ENCODE data around the gene NAT14. TPM values are rescaled to one million over a fixed set of nuclear protein-coding genes. Genes with fewer than 3 reads are reported as not detected.

NAT14 gene
- polyA plus RNA-seq, 1 donor from 2014 or later = 129 TPM

DNA sequence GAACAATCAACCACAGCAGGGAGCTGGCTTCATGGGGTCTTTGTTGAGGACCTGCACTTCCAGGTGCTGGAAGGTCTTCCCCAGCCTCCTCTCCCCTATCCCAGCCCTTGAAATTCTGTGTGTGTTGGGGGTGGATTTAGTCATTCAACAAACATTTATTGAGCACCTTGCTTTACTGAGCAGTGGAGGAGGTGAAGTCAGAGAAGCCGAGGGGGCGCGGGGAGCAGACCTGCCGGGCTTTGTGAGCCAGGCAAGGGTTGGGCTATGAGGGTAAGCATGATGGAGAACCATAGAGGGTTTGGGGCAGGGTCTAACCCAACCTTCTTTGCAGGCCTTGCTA is 17.0 kb upstream of the NAT14 start:
- Histone ChIP-seq H4K20me1 (ENCODE audit: insufficient read depth) (no peaks in the 10 kb centered on the region), H3K9me2 (ENCODE audit: insufficient read depth, low read length) (no peaks in the 10 kb centered on the region), H3K9me3 (ENCODE audit: low read length) (no peaks in the 10 kb centered on the region), H3K9ac (ENCODE audit: low read length) (no peak overlapping the region), H3K36me3 (ENCODE audit: insufficient read depth, low read length) (no peaks in the 10 kb centered on the region), H2AFZ (ENCODE audit: low read depth, low read length) (no peak overlapping the region), H3K27ac (ENCODE audit: low read length) (no peak overlapping the region), H3F3A (ENCODE audit: insufficient read depth, low read length, poor library complexity, severe bottlenecking) (no peaks in the 10 kb centered on the region), H3K4me3 (ENCODE audit: low read length) (no peak overlapping the region), H3K4me2 (ENCODE audit: low read length) (no peak overlapping the region), H3K27me3 (ENCODE audit: insufficient read depth, low read depth, low read length) (no peaks in the 10 kb centered on the region), H3K79me2 (replicated peaks; ENCODE audit: insufficient read depth, low read length) (no peaks in the 10 kb centered on the region)
- TF ChIP-seq, protein P1, sequence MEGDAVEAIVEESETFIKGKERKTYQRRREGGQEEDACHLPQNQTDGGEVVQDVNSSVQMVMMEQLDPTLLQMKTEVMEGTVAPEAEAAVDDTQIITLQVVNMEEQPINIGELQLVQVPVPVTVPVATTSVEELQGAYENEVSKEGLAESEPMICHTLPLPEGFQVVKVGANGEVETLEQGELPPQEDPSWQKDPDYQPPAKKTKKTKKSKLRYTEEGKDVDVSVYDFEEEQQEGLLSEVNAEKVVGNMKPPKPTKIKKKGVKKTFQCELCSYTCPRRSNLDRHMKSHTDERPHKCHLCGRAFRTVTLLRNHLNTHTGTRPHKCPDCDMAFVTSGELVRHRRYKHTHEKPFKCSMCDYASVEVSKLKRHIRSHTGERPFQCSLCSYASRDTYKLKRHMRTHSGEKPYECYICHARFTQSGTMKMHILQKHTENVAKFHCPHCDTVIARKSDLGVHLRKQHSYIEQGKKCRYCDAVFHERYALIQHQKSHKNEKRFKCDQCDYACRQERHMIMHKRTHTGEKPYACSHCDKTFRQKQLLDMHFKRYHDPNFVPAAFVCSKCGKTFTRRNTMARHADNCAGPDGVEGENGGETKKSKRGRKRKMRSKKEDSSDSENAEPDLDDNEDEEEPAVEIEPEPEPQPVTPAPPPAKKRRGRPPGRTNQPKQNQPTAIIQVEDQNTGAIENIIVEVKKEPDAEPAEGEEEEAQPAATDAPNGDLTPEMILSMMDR (IDR thresholded peaks at IDR 0.05; ENCODE audit: poor library complexity, severe bottlenecking) = no peak
- no peak for TF ChIP-seq TAF1 (IDR thresholded peaks at IDR 0.05; ENCODE audit: low read depth)

DNA sequence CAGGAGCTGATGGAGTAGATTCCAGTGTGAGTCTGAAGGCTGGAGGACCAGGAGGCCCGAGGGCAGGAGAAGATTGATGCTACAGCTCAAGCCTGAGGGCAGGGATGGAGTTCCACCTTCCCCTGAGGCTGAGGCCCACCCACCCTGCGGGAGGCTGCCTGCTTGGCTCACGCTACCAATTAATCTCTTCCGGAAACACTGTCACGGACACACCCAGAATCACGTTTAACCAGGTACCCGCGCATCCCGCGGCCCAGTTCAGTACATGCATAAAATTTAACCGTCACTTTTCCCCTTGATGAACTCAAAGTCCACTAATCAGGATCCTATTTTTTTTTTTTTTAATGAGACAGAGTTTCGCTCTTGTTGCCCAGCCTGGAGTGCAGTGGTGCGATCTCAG is 13.7 kb upstream of the NAT14 start:
- Histone ChIP-seq H3K27ac (ENCODE audit: low read length) (no peak overlapping the region), H3K9me3 (ENCODE audit: low read length) (no peaks in the 10 kb centered on the region), H3K36me3 (ENCODE audit: insufficient read depth, low read length) (no peaks in the 10 kb centered on the region), H3K27me3 (ENCODE audit: insufficient read depth, low read depth, low read length) (no peaks in the 10 kb centered on the region), H3K79me2 (replicated peaks; ENCODE audit: insufficient read depth, low read length) (no peaks in the 10 kb centered on the region), H4K20me1 (ENCODE audit: insufficient read depth) (no peaks in the 10 kb centered on the region), H3F3A (ENCODE audit: insufficient read depth, low read length, poor library complexity, severe bottlenecking) (no peaks in the 10 kb centered on the region), H3K9me2 (ENCODE audit: insufficient read depth, low read length) (no peaks in the 10 kb centered on the region), H3K4me2 (ENCODE audit: low read length) (no peak overlapping the region), H3K9ac (ENCODE audit: low read length) (no peak overlapping the region), H3K4me3 (ENCODE audit: low read length) (no peak overlapping the region), H2AFZ (ENCODE audit: low read depth, low read length) (no peak overlapping the region)
- TF ChIP-seq RAD21 (conservative IDR thresholded peaks at IDR 0.05) (no peak), EP300 (conservative IDR thresholded peaks at IDR 0.05; ENCODE audit: poor library complexity, severe bottlenecking) (no peak)
- TF ChIP-seq, protein P2, sequence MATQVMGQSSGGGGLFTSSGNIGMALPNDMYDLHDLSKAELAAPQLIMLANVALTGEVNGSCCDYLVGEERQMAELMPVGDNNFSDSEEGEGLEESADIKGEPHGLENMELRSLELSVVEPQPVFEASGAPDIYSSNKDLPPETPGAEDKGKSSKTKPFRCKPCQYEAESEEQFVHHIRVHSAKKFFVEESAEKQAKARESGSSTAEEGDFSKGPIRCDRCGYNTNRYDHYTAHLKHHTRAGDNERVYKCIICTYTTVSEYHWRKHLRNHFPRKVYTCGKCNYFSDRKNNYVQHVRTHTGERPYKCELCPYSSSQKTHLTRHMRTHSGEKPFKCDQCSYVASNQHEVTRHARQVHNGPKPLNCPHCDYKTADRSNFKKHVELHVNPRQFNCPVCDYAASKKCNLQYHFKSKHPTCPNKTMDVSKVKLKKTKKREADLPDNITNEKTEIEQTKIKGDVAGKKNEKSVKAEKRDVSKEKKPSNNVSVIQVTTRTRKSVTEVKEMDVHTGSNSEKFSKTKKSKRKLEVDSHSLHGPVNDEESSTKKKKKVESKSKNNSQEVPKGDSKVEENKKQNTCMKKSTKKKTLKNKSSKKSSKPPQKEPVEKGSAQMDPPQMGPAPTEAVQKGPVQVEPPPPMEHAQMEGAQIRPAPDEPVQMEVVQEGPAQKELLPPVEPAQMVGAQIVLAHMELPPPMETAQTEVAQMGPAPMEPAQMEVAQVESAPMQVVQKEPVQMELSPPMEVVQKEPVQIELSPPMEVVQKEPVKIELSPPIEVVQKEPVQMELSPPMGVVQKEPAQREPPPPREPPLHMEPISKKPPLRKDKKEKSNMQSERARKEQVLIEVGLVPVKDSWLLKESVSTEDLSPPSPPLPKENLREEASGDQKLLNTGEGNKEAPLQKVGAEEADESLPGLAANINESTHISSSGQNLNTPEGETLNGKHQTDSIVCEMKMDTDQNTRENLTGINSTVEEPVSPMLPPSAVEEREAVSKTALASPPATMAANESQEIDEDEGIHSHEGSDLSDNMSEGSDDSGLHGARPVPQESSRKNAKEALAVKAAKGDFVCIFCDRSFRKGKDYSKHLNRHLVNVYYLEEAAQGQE (IDR thresholded peaks at IDR 0.05; ENCODE audit: borderline replicate concordance) = no peak
- TF ChIP-seq, protein P1 (IDR thresholded peaks at IDR 0.05; ENCODE audit: poor library complexity, severe bottlenecking) = no peak

DNA sequence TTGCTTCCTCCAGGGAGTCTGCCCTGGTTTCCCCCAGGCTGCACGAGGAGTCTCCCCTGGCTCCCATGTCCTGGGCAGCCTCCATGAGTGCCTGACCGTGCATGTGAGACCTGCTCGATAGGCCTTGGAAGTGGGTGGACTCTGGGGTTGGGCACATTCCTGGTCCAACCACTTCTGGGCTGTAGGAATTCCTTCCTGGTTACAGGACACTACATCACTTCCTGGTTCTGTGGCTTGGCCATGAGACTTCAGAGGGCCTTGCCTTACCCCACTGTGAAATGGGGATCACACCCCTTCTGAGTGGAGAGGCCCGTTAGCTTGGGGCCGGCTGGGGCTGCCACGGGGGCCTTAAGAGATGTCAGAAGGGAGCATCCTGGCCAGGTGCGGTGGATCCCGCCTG is 12.5 kb upstream of the NAT14 start:
- H3K4me3 ChIP-seq (ENCODE audit: low read length) = no peak overlapping the region
- no peak overlapping the region for H3K9ac ChIP-seq (ENCODE audit: low read length)
- no peaks in the 10 kb centered on the region for H3F3A ChIP-seq (ENCODE audit: insufficient read depth, low read length, poor library complexity, severe bottlenecking)
- H3K27me3 ChIP-seq (ENCODE audit: insufficient read depth, low read depth, low read length) = no peaks in the 10 kb centered on the region
- no peaks in the 10 kb centered on the region for H3K9me3 ChIP-seq (ENCODE audit: low read length)
- H3K79me2 ChIP-seq (replicated peaks; ENCODE audit: insufficient read depth, low read length) = peaks cover under 1% of the 10 kb centered on the region
- H3K27ac ChIP-seq (ENCODE audit: low read length) = no peak overlapping the region
- no peaks in the 10 kb centered on the region for H4K20me1 ChIP-seq (ENCODE audit: insufficient read depth)
- no peak overlapping the region for H3K4me2 ChIP-seq (ENCODE audit: low read length)
- no peak overlapping the region for H2AFZ ChIP-seq (ENCODE audit: low read depth, low read length)
- no peaks in the 10 kb centered on the region for H3K36me3 ChIP-seq (ENCODE audit: insufficient read depth, low read length)
- no peaks in the 10 kb centered on the region for H3K9me2 ChIP-seq (ENCODE audit: insufficient read depth, low read length)
- TF ChIP-seq, protein P1 (IDR thresholded peaks at IDR 0.05; ENCODE audit: poor library complexity, severe bottlenecking) = no peak
- TF ChIP-seq EZH2 (IDR thresholded peaks at IDR 0.05; ENCODE audit: borderline replicate concordance, insufficient read depth, low read length, poor library complexity, severe bottlenecking) (no peak), POLR2AphosphoS5 (IDR thresholded peaks at IDR 0.05) (no peak), SMC3 (conservative IDR thresholded peaks at IDR 0.05; ENCODE audit: poor library complexity) (no peak), TAF1 (IDR thresholded peaks at IDR 0.05; ENCODE audit: low read depth) (no peak), EP300 (conservative IDR thresholded peaks at IDR 0.05; ENCODE audit: poor library complexity, severe bottlenecking) (no peak)
- TF ChIP-seq, protein P2 (IDR thresholded peaks at IDR 0.05; ENCODE audit: borderline replicate concordance) = no peak

All from neural cell (in vitro differentiated cells).